K562 (cell line): ENCODE measurements around the gene KRTCAP2. TPM values are rescaled to one million over a fixed set of nuclear protein-coding genes. Genes with fewer than 3 reads are reported as not detected.

Experiments used
- ARID1B ChIP-seq: fragments of 450-650 bp; IDR thresholded peaks from 2 replicates; pipeline ENCODE4 v1.6.1; 2016; ENCODE audit warnings: antibody characterized with exemption, mild to moderate bottlenecking, inconsistent platforms
- C11orf30 ChIP-seq: fragments of 450-650 bp; IDR thresholded peaks from 2 replicates; pipeline ENCODE4 v1.6.1; 2016; ENCODE audit warnings: low read depth, mild to moderate bottlenecking
- FOXK2 ChIP-seq, 2 experiments: fragments of 450-650 bp; IDR thresholded peaks in 1 of 2; conservative IDR thresholded peaks in 1 of 2; 2 replicates each; pipeline ENCODE4 v1.6.1; 2016; ENCODE audit warnings: low read depth in 2 of 2, mild to moderate bottlenecking in 1 of 2
- MTA1 ChIP-seq: fragments of 450-650 bp; IDR thresholded peaks from 2 replicates; pipeline ENCODE4 v1.6.1; 2017; ENCODE audit warnings: borderline replicate concordance
- MYNN ChIP-seq, 2 experiments: sonication (generic); formaldehyde crosslinking in 1 of 2; IDR thresholded peaks; 2 replicates each; pipeline versions ENCODE4 v1.5.0 to v1.6.1; 2016 to 2020; ENCODE audit warnings: antibody characterized with exemption in 1 of 2, missing genetic modification reagents in 1 of 2
- NCOR1 ChIP-seq: fragments of 450-650 bp; IDR thresholded peaks from 2 replicates; pipeline ENCODE4 v1.6.1; 2016; ENCODE audit warnings: mild to moderate bottlenecking, moderate library complexity
- RBFOX2 ChIP-seq: fragments of 200-400 bp; formaldehyde crosslinking; IDR thresholded peaks from 2 replicates; pipeline ENCODE4 v1.6.1; 2017; ENCODE audit warnings: low read depth, mild to moderate bottlenecking, low read length, moderate library complexity
- SAP30 ChIP-seq: fragments of 200-600 bp; sonication (generic); IDR thresholded peaks from 2 replicates; pipeline ENCODE4 v1.6.1; 2012; ENCODE audit warnings: borderline replicate concordance, low read depth, mild to moderate bottlenecking, moderate library complexity, low read length, control low read depth, inconsistent platforms; ENCODE audit not compliant: insufficient read depth, poor library complexity, severe bottlenecking
- SNIP1 ChIP-seq: fragments of 450-650 bp; IDR thresholded peaks from 2 replicates; pipeline ENCODE4 v1.7.1; 2017; ENCODE audit warnings: low read depth, mild to moderate bottlenecking
- ZBTB17 ChIP-seq: fragments of 450-650 bp; formaldehyde crosslinking; IDR thresholded peaks from 2 replicates; pipeline ENCODE4 v1.4.0; 2020; ENCODE audit warnings: mild to moderate bottlenecking
- ZNF175 ChIP-seq: fragments of 200-800 bp; sonication (Bioruptor generic); IDR thresholded peaks from 2 replicates; pipeline ENCODE4 v1.6.1; 2016; ENCODE audit warnings: low read depth, mild to moderate bottlenecking, missing genetic modification characterization, missing compliant biosample characterization
- polyA plus RNA-seq, 8 experiments: library from polyadenylated mRNA; depleted of rRNA in 4 of 8; stranded (reverse) in 5 of 8; unstranded in 3 of 8; fragments of >200 nt; fragmentation: Nextera tagmentation in 2 of 8; fragmentation: Illumina TruSeq in 1 of 8; extraction: Ambion mirVana in 2 of 8; extraction: Trizol in 1 of 8; gene quantifications; 2 replicates each; pipeline versions ENCODE4 v1.2.1 to v1.2.3, GENCODE V29; 2011 to 2014; ENCODE audit warnings: inconsistent platforms in 1 of 8, missing spikeins in 1 of 8
- total RNA-seq, 7 experiments: library from RNA; depleted of rRNA in 6 of 7; stranded (reverse); fragments of >200 nt in 6 of 7; fragmentation: Illumina TruSeq in 2 of 7; extraction: Trizol in 2 of 7; gene quantifications; 2 replicates each; pipeline versions ENCODE4 v1.2.1 to v1.2.3, GENCODE V29; 2011 to 2021; ENCODE audit warnings: low replicate concordance in 1 of 7
- TF ChIP-seq, protein P1 (sequence below): fragments of 250-450 bp; sonication (Bioruptor Pico); IDR thresholded peaks from 2 replicates; pipeline ENCODE4 v1.5.0; 2021
- TF ChIP-seq, protein P2 (sequence below): sonication (generic); formaldehyde crosslinking; IDR thresholded peaks from 2 replicates; pipeline ENCODE4 v1.8.1; 2022; ENCODE audit warnings: missing genetic modification reagents
- TF ChIP-seq, protein P3 (sequence below), 2 experiments: IDR thresholded peaks; 2 replicates each; pipeline ENCODE4 v1.6.1; 2011; ENCODE audit warnings: borderline replicate concordance in 1 of 2, control low read depth in 1 of 2, low read depth in 1 of 2, low read length in 1 of 2, mild to moderate bottlenecking in 1 of 2, mixed read lengths in 1 of 2, moderate library complexity in 1 of 2; ENCODE audit not compliant: insufficient read depth in 1 of 2, insufficient read length in 1 of 2, poor library complexity in 1 of 2, severe bottlenecking in 1 of 2; ENCODE audit errors: extremely low read depth in 1 of 2
- TF ChIP-seq, protein P4 (sequence below): fragments of 450-650 bp; IDR thresholded peaks from 2 replicates; pipeline ENCODE4 v1.6.1; 2016; ENCODE audit warnings: borderline replicate concordance
- TF ChIP-seq, protein P5 (sequence below): sonication (generic); formaldehyde crosslinking; IDR thresholded peaks from 2 replicates; pipeline ENCODE4 v1.9.0; 2022; ENCODE audit warnings: mild to moderate bottlenecking, missing genetic modification reagents
- TF ChIP-seq, protein P6 (sequence below), 3 experiments: IDR thresholded peaks in 2 of 3; conservative IDR thresholded peaks in 1 of 3; 2 replicates each; pipeline ENCODE4 v1.5.1; 2011 to 2012; ENCODE audit warnings: low read length in 3 of 3, mild to moderate bottlenecking in 3 of 3, control low read depth in 2 of 3, improper control_type of control experiment in 1 of 3, inconsistent platforms in 1 of 3, low read depth in 1 of 3, mixed read lengths in 1 of 3, moderate library complexity in 1 of 3; ENCODE audit not compliant: insufficient read depth in 2 of 3
- TF ChIP-seq, protein P7 (sequence below): sonication (generic); formaldehyde crosslinking; IDR thresholded peaks from 2 replicates; pipeline ENCODE4 v1.9.0; 2022; ENCODE audit warnings: mild to moderate bottlenecking, missing genetic modification reagents

The KRTCAP2 gene
- total and polyA plus RNA-seq, 9 of the 15 experiments (the other 6 are each of a cell fraction or from before 2014, with no cell fraction given): 126 to 436 (median 244) TPM

DNA sequence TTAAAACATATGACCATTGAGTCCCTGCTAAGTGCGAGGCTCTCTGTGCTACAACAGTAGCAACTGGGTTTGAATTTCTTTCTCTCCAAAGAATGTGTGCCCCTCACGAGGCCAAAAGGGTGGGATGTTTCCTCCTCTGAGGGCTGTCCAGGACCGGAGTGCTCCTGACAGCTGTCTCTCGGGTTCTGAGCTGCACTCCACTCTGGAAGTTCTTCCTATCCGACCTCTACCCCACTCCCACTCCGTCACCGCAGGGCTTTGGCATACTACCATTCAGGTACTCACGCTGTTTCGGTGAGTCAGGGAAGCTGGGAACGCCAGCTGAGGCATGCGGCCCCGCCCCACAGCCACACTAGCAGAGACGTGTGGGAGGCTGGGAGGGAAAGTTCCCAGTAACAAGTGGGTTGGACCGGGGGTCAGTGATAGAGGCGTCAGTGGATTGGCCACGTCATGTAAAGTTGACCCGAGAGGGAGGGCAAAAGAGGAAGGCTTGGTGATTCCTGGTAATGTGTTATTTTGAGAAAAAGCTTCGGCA is 38.2 kb downstream of the KRTCAP2 start (continued):
- peak; percentile 37; the same call in 1 of the 2 replicates for TF ChIP-seq ARID1B
- TF ChIP-seq, protein P1, sequence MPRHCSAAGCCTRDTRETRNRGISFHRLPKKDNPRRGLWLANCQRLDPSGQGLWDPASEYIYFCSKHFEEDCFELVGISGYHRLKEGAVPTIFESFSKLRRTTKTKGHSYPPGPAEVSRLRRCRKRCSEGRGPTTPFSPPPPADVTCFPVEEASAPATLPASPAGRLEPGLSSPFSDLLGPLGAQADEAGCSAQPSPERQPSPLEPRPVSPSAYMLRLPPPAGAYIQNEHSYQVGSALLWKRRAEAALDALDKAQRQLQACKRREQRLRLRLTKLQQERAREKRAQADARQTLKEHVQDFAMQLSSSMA (CRISPR knock-in tag): no peak
- TF ChIP-seq C11orf30: peak; percentile 61
- TF ChIP-seq, protein P2, sequence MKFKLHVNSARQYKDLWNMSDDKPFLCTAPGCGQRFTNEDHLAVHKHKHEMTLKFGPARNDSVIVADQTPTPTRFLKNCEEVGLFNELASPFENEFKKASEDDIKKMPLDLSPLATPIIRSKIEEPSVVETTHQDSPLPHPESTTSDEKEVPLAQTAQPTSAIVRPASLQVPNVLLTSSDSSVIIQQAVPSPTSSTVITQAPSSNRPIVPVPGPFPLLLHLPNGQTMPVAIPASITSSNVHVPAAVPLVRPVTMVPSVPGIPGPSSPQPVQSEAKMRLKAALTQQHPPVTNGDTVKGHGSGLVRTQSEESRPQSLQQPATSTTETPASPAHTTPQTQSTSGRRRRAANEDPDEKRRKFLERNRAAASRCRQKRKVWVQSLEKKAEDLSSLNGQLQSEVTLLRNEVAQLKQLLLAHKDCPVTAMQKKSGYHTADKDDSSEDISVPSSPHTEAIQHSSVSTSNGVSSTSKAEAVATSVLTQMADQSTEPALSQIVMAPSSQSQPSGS: no peak
- no peak for TF ChIP-seq RBFOX2
- TF ChIP-seq ZNF175 (CRISPR knock-in tag): no peak
- no peak for TF ChIP-seq SNIP1
- TF ChIP-seq, protein P3, sequence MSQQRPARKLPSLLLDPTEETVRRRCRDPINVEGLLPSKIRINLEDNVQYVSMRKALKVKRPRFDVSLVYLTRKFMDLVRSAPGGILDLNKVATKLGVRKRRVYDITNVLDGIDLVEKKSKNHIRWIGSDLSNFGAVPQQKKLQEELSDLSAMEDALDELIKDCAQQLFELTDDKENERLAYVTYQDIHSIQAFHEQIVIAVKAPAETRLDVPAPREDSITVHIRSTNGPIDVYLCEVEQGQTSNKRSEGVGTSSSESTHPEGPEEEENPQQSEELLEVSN (IDR thresholded peaks at IDR 0.05; ENCODE audit: borderline replicate concordance in 1 of 2, extremely low read depth in 1 of 2, insufficient read depth in 1 of 2, insufficient read length in 1 of 2, low read depth in 1 of 2, low read length in 1 of 2, poor library complexity in 1 of 2, severe bottlenecking in 1 of 2): peak; percentile 41 to 73
- TF ChIP-seq, protein P4, sequence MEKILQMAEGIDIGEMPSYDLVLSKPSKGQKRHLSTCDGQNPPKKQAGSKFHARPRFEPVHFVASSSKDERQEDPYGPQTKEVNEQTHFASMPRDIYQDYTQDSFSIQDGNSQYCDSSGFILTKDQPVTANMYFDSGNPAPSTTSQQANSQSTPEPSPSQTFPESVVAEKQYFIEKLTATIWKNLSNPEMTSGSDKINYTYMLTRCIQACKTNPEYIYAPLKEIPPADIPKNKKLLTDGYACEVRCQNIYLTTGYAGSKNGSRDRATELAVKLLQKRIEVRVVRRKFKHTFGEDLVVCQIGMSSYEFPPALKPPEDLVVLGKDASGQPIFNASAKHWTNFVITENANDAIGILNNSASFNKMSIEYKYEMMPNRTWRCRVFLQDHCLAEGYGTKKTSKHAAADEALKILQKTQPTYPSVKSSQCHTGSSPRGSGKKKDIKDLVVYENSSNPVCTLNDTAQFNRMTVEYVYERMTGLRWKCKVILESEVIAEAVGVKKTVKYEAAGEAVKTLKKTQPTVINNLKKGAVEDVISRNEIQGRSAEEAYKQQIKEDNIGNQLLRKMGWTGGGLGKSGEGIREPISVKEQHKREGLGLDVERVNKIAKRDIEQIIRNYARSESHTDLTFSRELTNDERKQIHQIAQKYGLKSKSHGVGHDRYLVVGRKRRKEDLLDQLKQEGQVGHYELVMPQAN: peak; percentile 73; the same call in 1 of the 2 replicates
- TF ChIP-seq ZBTB17 (CRISPR knock-in tag): 0 out of 2 replicates have a peak, but pooled peaks have one; percentile 33
- TF ChIP-seq, protein P5, sequence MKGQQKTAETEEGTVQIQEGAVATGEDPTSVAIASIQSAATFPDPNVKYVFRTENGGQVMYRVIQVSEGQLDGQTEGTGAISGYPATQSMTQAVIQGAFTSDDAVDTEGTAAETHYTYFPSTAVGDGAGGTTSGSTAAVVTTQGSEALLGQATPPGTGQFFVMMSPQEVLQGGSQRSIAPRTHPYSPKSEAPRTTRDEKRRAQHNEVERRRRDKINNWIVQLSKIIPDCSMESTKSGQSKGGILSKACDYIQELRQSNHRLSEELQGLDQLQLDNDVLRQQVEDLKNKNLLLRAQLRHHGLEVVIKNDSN (CRISPR knock-in tag): 0 out of 2 replicates have a peak, but pooled peaks have one; percentile 17
- TF ChIP-seq MTA1: peak; percentile 87
- TF ChIP-seq, protein P6, sequence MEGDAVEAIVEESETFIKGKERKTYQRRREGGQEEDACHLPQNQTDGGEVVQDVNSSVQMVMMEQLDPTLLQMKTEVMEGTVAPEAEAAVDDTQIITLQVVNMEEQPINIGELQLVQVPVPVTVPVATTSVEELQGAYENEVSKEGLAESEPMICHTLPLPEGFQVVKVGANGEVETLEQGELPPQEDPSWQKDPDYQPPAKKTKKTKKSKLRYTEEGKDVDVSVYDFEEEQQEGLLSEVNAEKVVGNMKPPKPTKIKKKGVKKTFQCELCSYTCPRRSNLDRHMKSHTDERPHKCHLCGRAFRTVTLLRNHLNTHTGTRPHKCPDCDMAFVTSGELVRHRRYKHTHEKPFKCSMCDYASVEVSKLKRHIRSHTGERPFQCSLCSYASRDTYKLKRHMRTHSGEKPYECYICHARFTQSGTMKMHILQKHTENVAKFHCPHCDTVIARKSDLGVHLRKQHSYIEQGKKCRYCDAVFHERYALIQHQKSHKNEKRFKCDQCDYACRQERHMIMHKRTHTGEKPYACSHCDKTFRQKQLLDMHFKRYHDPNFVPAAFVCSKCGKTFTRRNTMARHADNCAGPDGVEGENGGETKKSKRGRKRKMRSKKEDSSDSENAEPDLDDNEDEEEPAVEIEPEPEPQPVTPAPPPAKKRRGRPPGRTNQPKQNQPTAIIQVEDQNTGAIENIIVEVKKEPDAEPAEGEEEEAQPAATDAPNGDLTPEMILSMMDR (IDR thresholded peaks at IDR 0.05 in 2 of 3, conservative IDR thresholded peaks at IDR 0.05 in 1 of 3; ENCODE audit: insufficient read depth in 2 of 3, low read depth in 1 of 3, low read length in 3 of 3): no peak
- TF ChIP-seq FOXK2 (conservative IDR thresholded peaks at IDR 0.05 in 1 of 2, IDR thresholded peaks at IDR 0.05 in 1 of 2; ENCODE audit: low read depth in 2 of 2): peak; percentile 67 to 76
- peak; percentile 67; the same call in 1 of the 2 replicates for TF ChIP-seq MYNN (IDR thresholded peaks at IDR 0.05)
- no peak for TF ChIP-seq MYNN (CRISPR knock-in tag; IDR thresholded peaks at IDR 0.05)
- no peak for TF ChIP-seq SAP30
- TF ChIP-seq NCOR1: peak; percentile 52; the same call in 1 of the 2 replicates
- TF ChIP-seq, protein P7, sequence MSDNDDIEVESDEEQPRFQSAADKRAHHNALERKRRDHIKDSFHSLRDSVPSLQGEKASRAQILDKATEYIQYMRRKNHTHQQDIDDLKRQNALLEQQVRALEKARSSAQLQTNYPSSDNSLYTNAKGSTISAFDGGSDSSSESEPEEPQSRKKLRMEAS (CRISPR knock-in tag): peak; percentile 74
